H1 (cell line): ENCODE results near the gene DIP2C. TPM values are rescaled to one million over a fixed set of nuclear protein-coding genes. Genes with fewer than 3 reads are reported as not detected.

Experiments used
- GABPA ChIP-seq: IDR thresholded peaks from 2 replicates; pipeline ENCODE4 v1.6.1; 2011; ENCODE audit warnings: mild to moderate bottlenecking, low read length, moderate library complexity, borderline replicate concordance; ENCODE audit not compliant: insufficient read depth
- polyA plus RNA-seq, 7 experiments: library from polyadenylated mRNA; depleted of rRNA in 3 of 7; stranded (reverse) in 5 of 7; unstranded in 2 of 7; fragments of >200 nt in 5 of 7; fragments of 200-250 nt in 2 of 7; gene quantifications; 1 replicate in 5 of 7; 2 replicates in 1 of 7; 4 replicates in 1 of 7; pipeline versions ENCODE4 v1.2.1 to v1.2.3, GENCODE V29; 2011 to 2013; ENCODE audit warnings: missing spikeins in 2 of 7, mixed read lengths in 2 of 7
- total RNA-seq: library from RNA; stranded (reverse); fragmentation: NEBNext Ultra II Directional; extraction: Animal tissue kit (Norgen Biotek cat#: 25700); gene quantifications from 2 replicates; pipeline ENCODE4 v1.2.1, GENCODE V29; 2021
- TF ChIP-seq, protein P1 (sequence below): fragments of 300-600 bp; sonication (generic); IDR thresholded peaks from 2 replicates; pipeline ENCODE4 v1.7.1; 2012; ENCODE audit warnings: low read length, moderate library complexity, mild to moderate bottlenecking, inconsistent platforms; ENCODE audit not compliant: insufficient replicate concordance

Gene DIP2C
- total and polyA plus RNA-seq, 2 of the 8 experiments (the other 6 are each of a cell fraction or from before 2014, with no cell fraction given) = 3.8 to 9.3 TPM

DNA sequence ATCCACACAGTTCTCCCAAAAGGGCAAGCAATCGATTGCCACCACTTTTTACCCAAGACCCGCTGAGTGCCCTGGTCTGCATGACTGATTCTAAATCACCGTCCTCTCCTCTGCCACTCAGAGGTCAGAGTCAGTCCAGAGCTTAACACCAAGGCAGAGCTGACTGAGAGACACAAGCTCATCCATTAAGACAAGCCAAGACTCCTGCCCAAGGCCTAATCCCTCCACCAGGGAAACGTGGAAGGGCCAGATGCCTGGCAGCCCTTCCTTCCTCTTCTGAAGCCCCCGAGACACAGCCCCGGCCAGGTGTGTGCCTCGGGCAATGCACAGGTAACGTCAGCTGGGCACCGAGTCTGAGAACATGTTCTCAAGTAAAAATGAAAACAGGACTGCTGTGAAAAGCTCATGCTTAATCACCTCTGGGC is 51.7 kb downstream of the DIP2C start (continued):
- TF ChIP-seq, protein P1, sequence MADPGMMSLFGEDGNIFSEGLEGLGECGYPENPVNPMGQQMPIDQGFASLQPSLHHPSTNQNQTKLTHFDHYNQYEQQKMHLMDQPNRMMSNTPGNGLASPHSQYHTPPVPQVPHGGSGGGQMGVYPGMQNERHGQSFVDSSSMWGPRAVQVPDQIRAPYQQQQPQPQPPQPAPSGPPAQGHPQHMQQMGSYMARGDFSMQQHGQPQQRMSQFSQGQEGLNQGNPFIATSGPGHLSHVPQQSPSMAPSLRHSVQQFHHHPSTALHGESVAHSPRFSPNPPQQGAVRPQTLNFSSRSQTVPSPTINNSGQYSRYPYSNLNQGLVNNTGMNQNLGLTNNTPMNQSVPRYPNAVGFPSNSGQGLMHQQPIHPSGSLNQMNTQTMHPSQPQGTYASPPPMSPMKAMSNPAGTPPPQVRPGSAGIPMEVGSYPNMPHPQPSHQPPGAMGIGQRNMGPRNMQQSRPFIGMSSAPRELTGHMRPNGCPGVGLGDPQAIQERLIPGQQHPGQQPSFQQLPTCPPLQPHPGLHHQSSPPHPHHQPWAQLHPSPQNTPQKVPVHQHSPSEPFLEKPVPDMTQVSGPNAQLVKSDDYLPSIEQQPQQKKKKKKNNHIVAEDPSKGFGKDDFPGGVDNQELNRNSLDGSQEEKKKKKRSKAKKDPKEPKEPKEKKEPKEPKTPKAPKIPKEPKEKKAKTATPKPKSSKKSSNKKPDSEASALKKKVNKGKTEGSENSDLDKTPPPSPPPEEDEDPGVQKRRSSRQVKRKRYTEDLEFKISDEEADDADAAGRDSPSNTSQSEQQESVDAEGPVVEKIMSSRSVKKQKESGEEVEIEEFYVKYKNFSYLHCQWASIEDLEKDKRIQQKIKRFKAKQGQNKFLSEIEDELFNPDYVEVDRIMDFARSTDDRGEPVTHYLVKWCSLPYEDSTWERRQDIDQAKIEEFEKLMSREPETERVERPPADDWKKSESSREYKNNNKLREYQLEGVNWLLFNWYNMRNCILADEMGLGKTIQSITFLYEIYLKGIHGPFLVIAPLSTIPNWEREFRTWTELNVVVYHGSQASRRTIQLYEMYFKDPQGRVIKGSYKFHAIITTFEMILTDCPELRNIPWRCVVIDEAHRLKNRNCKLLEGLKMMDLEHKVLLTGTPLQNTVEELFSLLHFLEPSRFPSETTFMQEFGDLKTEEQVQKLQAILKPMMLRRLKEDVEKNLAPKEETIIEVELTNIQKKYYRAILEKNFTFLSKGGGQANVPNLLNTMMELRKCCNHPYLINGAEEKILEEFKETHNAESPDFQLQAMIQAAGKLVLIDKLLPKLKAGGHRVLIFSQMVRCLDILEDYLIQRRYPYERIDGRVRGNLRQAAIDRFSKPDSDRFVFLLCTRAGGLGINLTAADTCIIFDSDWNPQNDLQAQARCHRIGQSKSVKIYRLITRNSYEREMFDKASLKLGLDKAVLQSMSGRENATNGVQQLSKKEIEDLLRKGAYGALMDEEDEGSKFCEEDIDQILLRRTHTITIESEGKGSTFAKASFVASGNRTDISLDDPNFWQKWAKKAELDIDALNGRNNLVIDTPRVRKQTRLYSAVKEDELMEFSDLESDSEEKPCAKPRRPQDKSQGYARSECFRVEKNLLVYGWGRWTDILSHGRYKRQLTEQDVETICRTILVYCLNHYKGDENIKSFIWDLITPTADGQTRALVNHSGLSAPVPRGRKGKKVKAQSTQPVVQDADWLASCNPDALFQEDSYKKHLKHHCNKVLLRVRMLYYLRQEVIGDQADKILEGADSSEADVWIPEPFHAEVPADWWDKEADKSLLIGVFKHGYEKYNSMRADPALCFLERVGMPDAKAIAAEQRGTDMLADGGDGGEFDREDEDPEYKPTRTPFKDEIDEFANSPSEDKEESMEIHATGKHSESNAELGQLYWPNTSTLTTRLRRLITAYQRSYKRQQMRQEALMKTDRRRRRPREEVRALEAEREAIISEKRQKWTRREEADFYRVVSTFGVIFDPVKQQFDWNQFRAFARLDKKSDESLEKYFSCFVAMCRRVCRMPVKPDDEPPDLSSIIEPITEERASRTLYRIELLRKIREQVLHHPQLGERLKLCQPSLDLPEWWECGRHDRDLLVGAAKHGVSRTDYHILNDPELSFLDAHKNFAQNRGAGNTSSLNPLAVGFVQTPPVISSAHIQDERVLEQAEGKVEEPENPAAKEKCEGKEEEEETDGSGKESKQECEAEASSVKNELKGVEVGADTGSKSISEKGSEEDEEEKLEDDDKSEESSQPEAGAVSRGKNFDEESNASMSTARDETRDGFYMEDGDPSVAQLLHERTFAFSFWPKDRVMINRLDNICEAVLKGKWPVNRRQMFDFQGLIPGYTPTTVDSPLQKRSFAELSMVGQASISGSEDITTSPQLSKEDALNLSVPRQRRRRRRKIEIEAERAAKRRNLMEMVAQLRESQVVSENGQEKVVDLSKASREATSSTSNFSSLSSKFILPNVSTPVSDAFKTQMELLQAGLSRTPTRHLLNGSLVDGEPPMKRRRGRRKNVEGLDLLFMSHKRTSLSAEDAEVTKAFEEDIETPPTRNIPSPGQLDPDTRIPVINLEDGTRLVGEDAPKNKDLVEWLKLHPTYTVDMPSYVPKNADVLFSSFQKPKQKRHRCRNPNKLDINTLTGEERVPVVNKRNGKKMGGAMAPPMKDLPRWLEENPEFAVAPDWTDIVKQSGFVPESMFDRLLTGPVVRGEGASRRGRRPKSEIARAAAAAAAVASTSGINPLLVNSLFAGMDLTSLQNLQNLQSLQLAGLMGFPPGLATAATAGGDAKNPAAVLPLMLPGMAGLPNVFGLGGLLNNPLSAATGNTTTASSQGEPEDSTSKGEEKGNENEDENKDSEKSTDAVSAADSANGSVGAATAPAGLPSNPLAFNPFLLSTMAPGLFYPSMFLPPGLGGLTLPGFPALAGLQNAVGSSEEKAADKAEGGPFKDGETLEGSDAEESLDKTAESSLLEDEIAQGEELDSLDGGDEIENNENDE = no peak
- no peak for TF ChIP-seq GABPA
